ENCODE data around the gene TRIM40.
"Not testable (repeated sequence)": the region's sequence is repeated elsewhere in the genome, so short reads cannot be mapped to it uniquely, and the experiment has no call there.

The TRIM40 gene

GRCh38 chr6:30113841-30114240, 22.1 kb upstream of the TRIM40 start:
- DNase-seq, result no peak

DNA sequence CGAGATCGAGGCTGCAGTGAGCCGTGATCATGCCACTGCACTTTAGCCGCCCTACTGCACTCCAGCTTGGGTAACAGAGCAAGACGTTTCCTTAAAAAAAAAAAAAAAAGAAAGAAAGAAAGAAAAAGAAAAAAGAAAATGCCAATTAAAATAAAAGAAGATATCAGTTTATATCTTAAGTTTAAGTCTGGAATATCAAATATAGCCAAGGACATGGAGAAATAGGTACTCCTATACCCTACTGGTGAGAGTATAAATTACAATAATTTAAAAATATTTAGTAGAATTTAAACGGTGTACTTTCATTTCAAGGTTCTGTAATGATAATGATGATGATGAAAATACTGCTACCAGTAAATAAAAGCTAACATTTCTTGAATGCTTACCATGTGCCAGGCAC, 19.2 kb upstream of the TRIM40 start:
- DNase-seq, result no peak

DNA sequence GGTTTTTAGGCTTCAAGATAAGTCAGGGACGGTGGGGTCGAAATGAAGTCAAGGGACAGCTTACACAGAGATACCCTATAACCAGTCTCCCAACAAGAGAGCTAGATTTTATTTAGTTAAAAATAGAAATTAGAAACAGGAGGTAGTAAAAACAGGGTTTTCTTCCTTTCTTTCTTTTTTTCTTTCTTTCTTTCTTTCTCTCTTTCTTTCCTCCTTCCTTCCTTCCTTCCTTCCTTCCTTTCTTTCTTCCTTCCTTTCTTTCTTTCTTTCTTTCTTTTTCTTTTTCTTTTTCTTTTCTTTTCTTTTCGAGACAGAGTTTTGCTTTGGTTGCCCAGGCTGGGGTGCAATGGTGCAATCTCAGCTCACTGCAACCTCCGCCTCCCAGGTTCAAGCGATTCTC, 17.2 kb upstream of the TRIM40 start:
- not testable (repeated sequence) for DNase-seq

- DNase-seq, result no peak
Measured at GRCh38 chr6:30121446-30122366, 14.2 kb upstream of the TRIM40 start.

DNA sequence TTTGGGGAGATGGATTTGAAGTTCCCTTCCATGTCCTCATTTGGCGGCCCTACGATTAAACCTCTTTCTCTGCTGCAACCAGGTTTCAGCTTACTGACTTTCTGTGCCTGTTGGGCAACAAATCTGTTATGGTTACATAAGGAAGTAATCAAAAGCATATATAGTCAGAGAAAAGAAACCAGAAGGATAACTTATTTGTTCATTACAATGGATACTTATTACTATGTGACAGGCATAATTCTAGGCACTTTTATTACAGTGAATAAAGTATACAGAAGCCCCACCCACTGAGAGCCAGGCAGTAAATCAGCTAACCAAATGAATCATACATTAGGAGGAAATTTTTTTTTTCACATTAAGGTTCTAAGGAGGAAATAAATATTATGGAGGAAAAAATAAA, 13.4 kb upstream of the TRIM40 start:
- no peak for DNase-seq

GRCh38 chr6:30127238-30128093, 8.5 kb upstream of the TRIM40 start:
- DNase-seq, result no peak

GRCh38 chr6:30129265-30130178, 6.4 kb upstream of the TRIM40 start:
- no peak for DNase-seq

GRCh38 chr6:30130179-30130679, 5.7 kb upstream of the TRIM40 start:
- DNase-seq, result no peak

DNA sequence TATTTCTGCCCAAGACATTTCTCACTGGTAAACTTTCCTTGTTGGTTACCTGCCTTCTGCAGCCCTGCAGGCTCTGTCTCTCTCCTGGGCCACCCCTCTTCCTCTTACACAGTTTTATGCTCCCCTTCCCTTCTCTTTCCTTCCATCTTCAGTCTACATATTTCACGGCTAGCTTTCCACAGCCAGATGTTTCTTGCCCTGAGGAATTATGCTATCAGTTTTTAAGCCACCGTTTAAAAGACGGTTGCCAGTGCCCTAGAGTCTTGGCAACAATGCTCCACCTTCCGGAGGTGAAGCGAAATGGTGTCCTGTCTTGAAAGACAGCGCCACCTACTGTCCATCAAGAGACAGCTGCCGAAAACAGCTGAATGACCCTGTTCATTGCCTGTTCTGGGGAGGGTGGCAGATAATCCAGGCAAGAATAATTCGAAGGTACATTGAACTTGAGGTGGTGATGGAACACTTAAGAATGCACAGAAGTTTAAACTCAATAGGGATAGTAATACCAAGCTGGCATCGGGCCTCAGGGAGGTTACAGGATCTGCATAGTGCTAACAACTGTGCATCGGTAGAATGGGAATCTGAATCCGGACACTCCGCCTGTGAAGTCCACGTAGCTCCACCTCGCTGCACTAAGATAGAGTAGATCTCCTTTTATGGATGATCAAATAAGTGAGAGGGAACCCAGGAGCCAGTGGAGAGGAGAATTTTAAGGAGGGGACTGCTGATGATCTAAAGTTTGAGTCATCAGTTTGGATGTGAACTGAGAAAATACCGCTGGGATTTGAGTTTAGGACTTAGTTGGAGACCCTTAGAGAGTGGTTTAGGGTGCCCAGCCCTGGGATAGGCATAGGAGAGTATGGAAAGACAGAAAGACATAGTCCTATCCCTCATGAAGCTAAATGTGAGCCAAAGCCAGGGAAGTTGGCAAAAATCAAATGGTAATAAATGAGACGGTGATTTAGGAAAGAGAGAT, 4.8 kb upstream of the TRIM40 start:
- peak; percentile 55 for DNase-seq

DNA sequence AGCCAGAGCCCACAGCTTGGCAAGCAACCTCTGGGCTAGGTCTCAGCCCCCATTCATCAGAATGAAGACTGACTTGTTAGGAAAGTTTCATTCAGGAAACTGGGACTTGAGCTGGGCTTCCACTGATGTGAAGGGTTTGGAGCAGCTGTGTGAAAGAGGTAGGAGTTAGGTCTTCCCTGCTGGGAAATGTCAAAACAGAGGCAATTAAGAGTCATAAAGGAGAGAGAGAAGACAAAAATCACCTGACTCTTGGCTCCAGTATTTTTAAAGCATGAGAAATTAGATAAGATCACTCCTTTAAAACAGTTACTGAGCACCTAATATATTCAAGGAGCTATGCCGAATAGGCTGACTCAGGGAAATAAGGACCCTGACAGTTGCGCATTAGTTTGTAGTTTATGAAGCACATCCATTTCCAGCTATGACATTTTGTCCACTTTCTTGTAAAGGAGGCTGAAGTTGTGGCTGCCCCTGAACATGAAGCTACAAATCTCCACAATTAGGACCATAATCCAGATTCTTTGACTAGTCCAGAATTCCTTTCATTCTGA, 3.9 kb upstream of the TRIM40 start:
- no peak for DNase-seq

DNA sequence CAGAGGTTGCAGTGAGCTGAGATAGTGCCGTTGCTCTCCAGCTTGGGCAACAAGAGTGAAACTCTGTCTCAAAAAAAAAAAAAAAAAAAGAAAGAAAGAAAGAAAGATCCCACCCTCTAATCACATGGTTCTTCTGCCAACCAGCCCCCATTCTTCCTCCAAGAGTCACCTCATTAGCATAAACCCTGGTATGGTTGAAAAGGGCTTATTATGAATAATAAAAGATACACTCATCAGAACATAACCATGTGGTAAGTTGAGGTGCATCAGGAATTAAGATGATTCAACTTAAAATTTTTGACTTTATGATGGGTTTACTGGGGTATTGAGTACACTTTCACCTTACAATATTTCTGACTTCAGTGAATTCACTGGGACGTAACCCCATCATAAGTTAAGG, 793 bp upstream of the TRIM40 start:
- DNase-seq, result no peak

DNA sequence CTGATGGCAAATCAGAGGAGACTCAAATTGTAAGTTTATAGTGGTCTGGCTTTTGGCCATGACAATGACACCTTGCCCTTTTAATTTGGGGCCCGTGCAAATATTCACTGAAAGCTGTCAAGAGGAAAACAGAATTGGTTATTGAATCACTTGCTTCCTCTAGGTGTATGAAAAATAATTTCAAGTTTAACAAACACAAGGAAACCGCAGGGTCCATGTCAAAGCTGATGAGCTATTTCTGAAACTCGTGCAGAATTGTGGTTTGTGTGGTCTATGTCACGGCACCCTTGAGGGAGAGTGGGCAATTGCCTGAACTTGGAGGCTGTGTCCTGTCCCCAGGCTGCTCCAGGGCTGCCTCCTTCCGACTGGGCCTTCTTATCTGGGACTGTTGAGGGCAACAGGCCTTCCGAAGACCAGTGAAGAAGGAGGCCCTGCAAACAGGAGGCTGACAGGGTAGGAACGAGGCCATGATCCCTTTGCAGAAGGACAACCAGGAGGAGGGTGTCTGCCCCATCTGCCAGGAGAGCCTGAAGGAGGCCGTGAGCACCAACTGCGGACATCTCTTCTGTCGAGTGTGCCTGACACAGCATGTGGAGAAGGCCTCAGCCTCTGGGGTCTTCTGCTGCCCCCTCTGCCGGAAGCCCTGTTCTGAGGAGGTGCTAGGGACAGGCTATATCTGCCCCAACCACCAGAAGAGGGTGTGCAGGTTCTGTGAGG, 788 bp downstream of the TRIM40 start:
- DNase-seq, result no peak

GRCh38 chr6:30140240-30140639, 4.3 kb downstream of the TRIM40 start:
- DNase-seq, result not testable (repeated sequence)

- no peak for DNase-seq
Measured at GRCh38 chr6:30142665-30143064, 6.7 kb downstream of the TRIM40 start.

- no peak for DNase-seq
Measured at GRCh38 chr6:30143780-30144179, 7.8 kb downstream of the TRIM40 start.

- DNase-seq, result no peak
Measured at GRCh38 chr6:30144811-30145210, 8.9 kb downstream of the TRIM40 start.

GRCh38 chr6:30145818-30146217, 9.9 kb downstream of the TRIM40 start:
- DNase-seq, result no peak

DNA sequence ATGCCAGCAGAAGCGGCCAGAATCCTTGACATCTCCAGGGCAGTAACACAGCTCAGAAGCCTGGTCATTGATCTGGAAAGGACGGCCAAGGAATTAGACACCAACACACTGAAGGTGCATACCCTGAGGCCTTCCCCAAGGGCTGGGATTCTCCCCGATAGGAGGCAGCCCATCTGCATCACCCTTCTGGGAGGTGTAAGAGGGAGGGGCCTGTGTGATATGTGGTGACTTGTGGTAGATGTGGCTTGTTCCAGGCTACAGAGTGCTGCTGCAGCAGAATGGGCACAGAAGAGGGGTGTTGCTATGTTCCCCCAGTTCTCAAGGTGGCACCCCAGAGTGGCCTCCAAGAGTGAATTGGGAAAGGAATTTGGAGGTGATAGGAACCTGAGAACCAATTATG, 11.2 kb downstream of the TRIM40 start:
- DNase-seq, result no peak

DNA sequence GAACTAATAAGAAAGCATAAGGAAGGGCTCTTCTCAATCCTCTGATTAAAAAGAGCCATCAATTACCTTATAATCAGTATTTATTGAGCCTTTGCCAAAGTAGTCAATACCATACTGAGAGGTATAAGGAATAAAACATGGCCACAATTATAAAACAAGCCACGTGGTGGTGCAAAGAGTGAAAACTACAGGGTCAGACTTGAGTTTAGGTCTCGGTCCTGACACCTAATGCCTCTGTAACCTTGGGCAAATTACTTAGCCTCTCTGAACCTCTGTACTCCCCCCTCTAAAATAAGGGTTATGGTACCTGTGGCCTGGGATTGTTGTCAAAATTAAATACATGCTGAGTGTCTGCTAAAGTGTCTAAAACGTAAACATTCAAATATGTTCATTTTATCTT, 13.3 kb downstream of the TRIM40 start:
- no peak for DNase-seq

GRCh38 chr6:30149858-30150550, 14.1 kb downstream of the TRIM40 start:
- no peak for DNase-seq

Data from left hindlimb (tissue), 1 donor.